SK-N-SH (cell line): Measurements from ENCODE around the gene TFPI2.

ENCODE experiments used
- ELF1 ChIP-seq: IDR thresholded peaks from 2 replicates; pipeline ENCODE4 v1.4.0; 2012
- EP300 ChIP-seq, 2 experiments: IDR thresholded peaks; 2 replicates each; pipeline versions ENCODE4 v1.4.0 to v1.6.1; 2012; ENCODE audit warnings: borderline replicate concordance in 1 of 2, low read depth in 1 of 2, low read length in 1 of 2
- EZH2phosphoT487 ChIP-seq: fragments of 200-600 bp; sonication (generic); IDR thresholded peaks from 2 replicates; pipeline ENCODE4 v1.6.1; 2017; ENCODE audit warnings: low read depth, mixed run types, mild to moderate bottlenecking, antibody characterized with exemption, moderate library complexity, borderline replicate concordance
- GABPA ChIP-seq: IDR thresholded peaks from 2 replicates; pipeline ENCODE4 v1.4.0; 2012; ENCODE audit warnings: low read depth, mild to moderate bottlenecking
- RAD21 ChIP-seq: IDR thresholded peaks from 2 replicates; pipeline ENCODE4 v1.6.1; 2012; ENCODE audit warnings: mild to moderate bottlenecking, low read length
- RFX5 ChIP-seq: IDR thresholded peaks from 2 replicates; pipeline ENCODE4 v1.6.1; 2012; ENCODE audit warnings: mild to moderate bottlenecking, improper control_type of control experiment, low read length
- RXRA ChIP-seq: IDR thresholded peaks from 2 replicates; pipeline ENCODE4 v1.4.0; 2012; ENCODE audit warnings: low read depth, mild to moderate bottlenecking, borderline replicate concordance
- SMC3 ChIP-seq: IDR thresholded peaks from 2 replicates; pipeline ENCODE4 v1.6.1; 2012; ENCODE audit warnings: low read depth, low read length, improper control_type of control experiment
- USF1 ChIP-seq: IDR thresholded peaks from 2 replicates; pipeline ENCODE4 v1.4.0; 2012; ENCODE audit warnings: low read depth, borderline replicate concordance
- USF2 ChIP-seq: fragments of 150-350 bp; IDR thresholded peaks from 2 replicates; pipeline ENCODE4 v1.6.1; 2017; ENCODE audit warnings: antibody characterized with exemption, low read length, low read depth, borderline replicate concordance
- YY1 ChIP-seq: IDR thresholded peaks from 2 replicates; pipeline ENCODE4 v1.4.0; 2012; ENCODE audit warnings: low read depth, mild to moderate bottlenecking
- ZBTB33 ChIP-seq: IDR thresholded peaks from 2 replicates; pipeline ENCODE4 v1.4.0; 2012; ENCODE audit warnings: low read depth, borderline replicate concordance
- TF ChIP-seq, protein P1 (sequence below): fragments of 200-600 bp; sonication (generic); IDR thresholded peaks from 2 replicates; pipeline ENCODE4 v1.6.1; 2017; ENCODE audit warnings: antibody characterized with exemption, mild to moderate bottlenecking, moderate library complexity

GRCh38 chr7:93856323-93856722 is 34.2 kb downstream of the TFPI2 start:
- TF ChIP-seq RXRA (no peak), RAD21 (no peak), ELF1 (no peak), EZH2phosphoT487 (no peak), EP300 (IDR thresholded peaks at IDR 0.05; ENCODE audit: borderline replicate concordance in 1 of 2, low read depth in 1 of 2, low read length in 1 of 2) (no peak), ZBTB33 (no peak), RFX5 (no peak), GABPA (no peak), USF1 (no peak), USF2 (no peak), YY1 (no peak), SMC3 (no peak)
- TF ChIP-seq, protein P1, sequence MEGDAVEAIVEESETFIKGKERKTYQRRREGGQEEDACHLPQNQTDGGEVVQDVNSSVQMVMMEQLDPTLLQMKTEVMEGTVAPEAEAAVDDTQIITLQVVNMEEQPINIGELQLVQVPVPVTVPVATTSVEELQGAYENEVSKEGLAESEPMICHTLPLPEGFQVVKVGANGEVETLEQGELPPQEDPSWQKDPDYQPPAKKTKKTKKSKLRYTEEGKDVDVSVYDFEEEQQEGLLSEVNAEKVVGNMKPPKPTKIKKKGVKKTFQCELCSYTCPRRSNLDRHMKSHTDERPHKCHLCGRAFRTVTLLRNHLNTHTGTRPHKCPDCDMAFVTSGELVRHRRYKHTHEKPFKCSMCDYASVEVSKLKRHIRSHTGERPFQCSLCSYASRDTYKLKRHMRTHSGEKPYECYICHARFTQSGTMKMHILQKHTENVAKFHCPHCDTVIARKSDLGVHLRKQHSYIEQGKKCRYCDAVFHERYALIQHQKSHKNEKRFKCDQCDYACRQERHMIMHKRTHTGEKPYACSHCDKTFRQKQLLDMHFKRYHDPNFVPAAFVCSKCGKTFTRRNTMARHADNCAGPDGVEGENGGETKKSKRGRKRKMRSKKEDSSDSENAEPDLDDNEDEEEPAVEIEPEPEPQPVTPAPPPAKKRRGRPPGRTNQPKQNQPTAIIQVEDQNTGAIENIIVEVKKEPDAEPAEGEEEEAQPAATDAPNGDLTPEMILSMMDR = no peak
